Effector memory CD4-positive, alpha-beta T cell (primary cell): ENCODE measurements around the gene WDR70.

Experiments
- DNase-seq, 3 donors: peaks; one replicate each; pipeline ENCODE4 v3.0.0-alpha.2; 2020
- H3K27ac ChIP-seq: 2 replicates; pipeline ENCODE4 v1.7.0; 2013; ENCODE audit warnings: mild to moderate bottlenecking, low read length, moderate library complexity; ENCODE audit not compliant: insufficient read depth, poor library complexity, severe bottlenecking
- H3K27me3 ChIP-seq: replicated peaks from 2 replicates; pipeline ENCODE4 v1.7.0; 2013; ENCODE audit warnings: mild to moderate bottlenecking, low read length; ENCODE audit not compliant: insufficient read depth, control insufficient read depth, poor library complexity, severe bottlenecking
- H3K36me3 ChIP-seq: 2 replicates; pipeline ENCODE4 v1.7.0; 2013; ENCODE audit warnings: mild to moderate bottlenecking, low read length, moderate library complexity; ENCODE audit not compliant: control insufficient read depth, insufficient read depth
- H3K4me1 ChIP-seq: 2 replicates; pipeline ENCODE4 v1.7.0; 2013; ENCODE audit warnings: low read length, mild to moderate bottlenecking; ENCODE audit not compliant: control insufficient read depth, insufficient read depth, poor library complexity, severe bottlenecking
- H3K4me3 ChIP-seq: 2 replicates; pipeline ENCODE4 v1.7.0; 2013; ENCODE audit warnings: low read length, low read depth, mild to moderate bottlenecking; ENCODE audit not compliant: insufficient read depth, poor library complexity, severe bottlenecking
- H3K9me3 ChIP-seq: 2 replicates; pipeline ENCODE4 v1.7.0; 2013; ENCODE audit warnings: mild to moderate bottlenecking, low read length, moderate library complexity; ENCODE audit not compliant: control insufficient read depth

The WDR70 gene

DNA sequence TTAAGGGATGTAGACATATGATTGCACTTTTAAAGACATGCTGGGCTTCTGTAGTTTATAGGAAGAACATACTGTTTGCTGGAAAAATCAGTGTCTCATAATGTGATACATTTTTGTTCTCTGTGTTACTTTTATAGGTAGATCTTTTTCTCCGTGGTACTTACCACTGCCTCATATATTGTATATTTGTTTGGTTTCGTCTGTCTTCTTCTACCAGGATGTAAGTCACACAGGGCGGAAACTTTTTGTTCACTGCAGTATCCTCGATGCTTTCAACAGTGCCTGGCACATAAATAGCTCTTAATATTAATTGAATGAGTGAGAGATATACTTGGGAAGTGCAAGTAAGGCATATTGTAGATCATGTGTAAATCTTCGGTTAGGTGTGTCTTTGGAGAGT is 325.3 kb downstream of the WDR70 start:
- Histone ChIP-seq H3K9me3 (no peaks in the 10 kb centered on the region), H3K4me3 (no peak overlapping the region), H3K27me3 (no peaks in the 10 kb centered on the region), H3K4me1 (no peaks in the 10 kb centered on the region), H3K36me3 (peaks cover 4% of the 10 kb centered on the region), H3K27ac (no peak overlapping the region)
- no peak for DNase-seq

DNA sequence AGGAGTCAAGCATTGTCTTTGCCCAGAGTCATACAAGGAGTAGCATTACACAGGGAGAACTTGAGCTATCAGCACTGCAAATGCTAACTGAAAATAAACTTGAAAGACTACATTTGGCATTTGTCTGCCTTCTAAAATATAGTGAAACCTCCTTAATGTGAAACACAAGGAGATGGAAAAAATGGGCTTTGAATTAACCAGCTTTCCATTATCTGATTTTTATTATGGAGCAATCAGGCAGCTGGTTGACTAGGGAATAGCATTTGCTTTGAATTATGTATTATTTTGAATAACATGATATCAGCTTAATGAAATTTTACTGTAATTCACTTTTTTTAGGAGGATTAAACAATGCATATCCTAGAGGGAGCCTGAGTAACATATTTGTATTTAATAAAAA is 329.9 kb downstream of the WDR70 start:
- H3K4me3 ChIP-seq: no peak overlapping the region
- H3K4me1 ChIP-seq: no peaks in the 10 kb centered on the region
- no peak for DNase-seq
- no peak overlapping the region for H3K27ac ChIP-seq
- H3K9me3 ChIP-seq: no peaks in the 10 kb centered on the region
- no peaks in the 10 kb centered on the region for H3K27me3 ChIP-seq
- no peaks in the 10 kb centered on the region for H3K36me3 ChIP-seq

DNA sequence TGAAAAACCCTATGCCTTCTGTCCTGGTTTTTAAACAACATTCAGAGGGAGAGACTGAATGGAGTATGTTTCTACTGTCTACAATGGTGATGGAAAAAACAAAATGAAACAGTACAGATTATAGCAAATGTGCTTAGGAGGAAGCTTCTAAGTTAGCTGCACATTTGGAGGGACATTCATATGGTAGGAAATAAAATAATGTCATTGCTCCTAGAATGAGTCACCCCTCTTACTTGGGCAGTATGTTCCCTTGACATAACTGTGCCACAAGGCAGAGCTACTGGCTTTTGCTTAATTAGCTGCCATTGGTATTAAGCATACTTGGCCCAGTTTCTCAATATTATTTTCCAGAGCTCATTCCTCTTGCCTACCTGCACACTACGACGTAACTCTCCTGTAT is 331.8 kb downstream of the WDR70 start:
- Histone ChIP-seq H3K9me3 (no peaks in the 10 kb centered on the region), H3K27ac (no peak overlapping the region), H3K36me3 (no peaks in the 10 kb centered on the region), H3K27me3 (no peaks in the 10 kb centered on the region), H3K4me1 (no peaks in the 10 kb centered on the region), H3K4me3 (no peak overlapping the region)
- no peak for DNase-seq

DNA sequence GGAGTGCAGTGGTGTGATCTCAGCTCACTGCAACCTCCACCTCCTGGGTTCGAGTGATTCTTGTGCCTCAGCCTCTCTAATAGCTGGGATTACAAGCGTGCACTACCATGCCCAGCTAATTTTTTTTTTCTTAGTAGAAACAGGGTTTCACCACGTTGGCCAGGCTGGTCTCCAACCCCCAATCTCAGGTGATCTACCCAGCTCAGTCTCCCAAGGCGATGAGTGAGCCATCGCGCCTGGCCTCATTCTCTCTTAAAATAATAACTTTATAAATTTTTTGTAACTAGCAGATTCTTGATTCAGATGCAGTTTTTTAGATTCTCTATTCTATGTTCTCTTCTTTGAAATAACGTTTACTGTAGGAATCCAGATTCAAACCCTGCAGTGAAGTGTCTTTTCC is 333.6 kb downstream of the WDR70 start:
- Histone ChIP-seq H3K27me3 (no peaks in the 10 kb centered on the region), H3K4me1 (no peaks in the 10 kb centered on the region), H3K4me3 (no peak overlapping the region), H3K27ac (no peak overlapping the region), H3K9me3 (no peaks in the 10 kb centered on the region), H3K36me3 (no peaks in the 10 kb centered on the region)
- DNase-seq: no peak

DNA sequence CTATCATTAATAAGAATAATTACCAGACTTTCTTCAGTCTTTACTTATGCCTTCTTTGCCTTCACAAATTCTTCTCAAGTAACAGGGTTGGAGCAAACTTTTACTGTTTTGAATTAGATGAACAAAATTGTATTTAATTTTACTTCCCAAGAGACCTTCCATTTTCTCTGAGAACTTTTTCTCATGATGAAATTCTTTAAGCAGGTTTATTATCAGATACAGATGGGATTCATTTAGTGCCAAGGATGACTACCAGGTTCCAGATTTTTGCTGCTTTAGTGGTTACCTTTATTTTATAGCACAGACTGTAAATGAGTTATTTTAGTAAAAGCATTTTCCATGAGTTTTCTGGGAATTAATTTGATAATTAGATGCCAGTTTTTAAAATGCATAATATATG is 335.6 kb downstream of the WDR70 start:
- Histone ChIP-seq H3K9me3 (no peaks in the 10 kb centered on the region), H3K4me1 (no peaks in the 10 kb centered on the region), H3K27ac (no peak overlapping the region), H3K4me3 (no peak overlapping the region), H3K36me3 (no peaks in the 10 kb centered on the region), H3K27me3 (no peaks in the 10 kb centered on the region)
- no peak for DNase-seq

DNA sequence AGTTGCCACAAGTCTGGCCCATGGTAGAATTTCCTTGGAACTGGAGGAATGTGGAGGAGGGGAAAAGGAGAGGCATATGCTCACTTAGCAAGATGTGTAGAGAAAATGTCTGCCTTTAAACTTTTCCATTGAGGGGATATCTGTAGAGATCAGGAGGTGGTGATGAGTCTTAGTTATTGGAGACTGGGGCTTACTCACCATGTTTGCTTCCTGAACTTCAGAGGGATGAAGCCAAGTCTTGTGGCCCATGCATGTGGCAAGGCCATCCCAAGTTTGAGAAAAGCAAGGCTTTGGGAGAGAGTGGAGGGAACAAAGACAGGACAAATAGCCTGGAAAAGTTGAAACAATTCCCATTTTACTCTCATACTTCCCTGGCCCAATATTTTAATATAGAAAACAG is 336.2 kb downstream of the WDR70 start:
- DNase-seq: no peak

DNA sequence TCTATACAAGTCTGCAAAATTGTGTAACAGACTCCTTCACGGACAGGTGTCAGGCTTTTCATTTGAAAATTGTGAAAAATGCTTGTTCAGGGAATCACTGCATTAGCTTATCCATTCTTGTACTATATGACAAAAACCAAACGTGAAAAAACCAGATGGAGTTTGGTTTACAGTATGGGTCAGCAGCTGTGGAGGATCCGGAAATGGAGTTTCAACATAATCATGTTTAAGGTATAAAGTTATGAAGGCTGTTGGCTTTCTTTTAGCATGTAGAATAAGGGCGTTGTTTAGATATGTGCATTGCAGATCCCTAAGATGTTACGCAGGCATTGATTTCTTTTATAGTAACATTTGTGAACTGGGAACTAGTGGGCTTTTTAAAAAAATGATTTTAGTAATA is 336.9 kb downstream of the WDR70 start:
- Histone ChIP-seq H3K27ac (no peak overlapping the region), H3K4me1 (no peaks in the 10 kb centered on the region), H3K9me3 (no peaks in the 10 kb centered on the region), H3K4me3 (no peak overlapping the region), H3K36me3 (no peaks in the 10 kb centered on the region), H3K27me3 (no peaks in the 10 kb centered on the region)
- DNase-seq: no peak

More for the DNA sequence above, 336.2 kb downstream of the WDR70 start:
- Histone ChIP-seq H3K36me3 (no peaks in the 10 kb centered on the region), H3K27ac (no peak overlapping the region), H3K9me3 (no peaks in the 10 kb centered on the region), H3K4me1 (no peaks in the 10 kb centered on the region), H3K27me3 (no peaks in the 10 kb centered on the region), H3K4me3 (no peak overlapping the region)

DNA sequence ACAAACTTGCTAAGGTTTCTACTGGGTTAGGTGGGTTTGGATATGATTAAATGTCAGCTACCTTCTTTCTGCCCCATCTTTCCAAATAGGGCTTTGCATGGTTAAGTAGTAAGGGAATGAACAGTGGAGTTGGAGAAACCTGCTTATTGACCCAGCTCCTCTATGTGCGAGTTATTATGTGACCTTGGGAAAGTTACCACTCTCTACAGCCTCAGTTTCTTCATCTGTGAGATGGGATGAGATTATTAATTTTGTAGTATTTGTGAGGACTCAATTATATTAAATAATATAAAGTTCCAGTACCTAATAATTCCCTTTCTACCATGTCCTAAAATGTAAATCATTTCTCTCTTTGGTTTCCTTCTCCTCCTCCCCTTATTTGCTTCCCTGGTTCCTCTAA is 337.3 kb downstream of the WDR70 start:
- Histone ChIP-seq H3K9me3 (no peaks in the 10 kb centered on the region), H3K36me3 (no peaks in the 10 kb centered on the region), H3K27me3 (no peaks in the 10 kb centered on the region), H3K4me1 (no peaks in the 10 kb centered on the region), H3K4me3 (no peak overlapping the region), H3K27ac (no peak overlapping the region)
- DNase-seq: no peak

DNA sequence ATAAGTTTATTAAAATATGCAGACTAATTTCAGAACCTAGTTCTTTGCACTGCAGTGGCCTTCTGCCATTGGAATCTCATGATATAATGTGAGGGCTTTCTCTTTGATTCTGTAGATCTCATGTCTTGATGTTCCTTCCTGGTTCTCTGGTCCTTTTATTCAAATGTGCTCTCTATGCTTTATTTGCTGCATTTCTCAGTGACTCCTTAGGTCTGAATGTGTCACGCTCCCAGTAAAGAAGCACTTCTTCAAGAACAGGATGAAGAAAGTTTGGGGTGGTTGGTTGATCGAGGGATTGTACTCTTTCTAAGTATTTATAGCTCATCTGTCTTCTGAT is 338.1 kb downstream of the WDR70 start:
- no peak overlapping the region for H3K27ac ChIP-seq
- no peaks in the 10 kb centered on the region for H3K9me3 ChIP-seq
- H3K4me1 ChIP-seq: no peaks in the 10 kb centered on the region
- no peaks in the 10 kb centered on the region for H3K27me3 ChIP-seq
- DNase-seq: no peak
- H3K36me3 ChIP-seq: no peaks in the 10 kb centered on the region
- H3K4me3 ChIP-seq: no peak overlapping the region

DNA sequence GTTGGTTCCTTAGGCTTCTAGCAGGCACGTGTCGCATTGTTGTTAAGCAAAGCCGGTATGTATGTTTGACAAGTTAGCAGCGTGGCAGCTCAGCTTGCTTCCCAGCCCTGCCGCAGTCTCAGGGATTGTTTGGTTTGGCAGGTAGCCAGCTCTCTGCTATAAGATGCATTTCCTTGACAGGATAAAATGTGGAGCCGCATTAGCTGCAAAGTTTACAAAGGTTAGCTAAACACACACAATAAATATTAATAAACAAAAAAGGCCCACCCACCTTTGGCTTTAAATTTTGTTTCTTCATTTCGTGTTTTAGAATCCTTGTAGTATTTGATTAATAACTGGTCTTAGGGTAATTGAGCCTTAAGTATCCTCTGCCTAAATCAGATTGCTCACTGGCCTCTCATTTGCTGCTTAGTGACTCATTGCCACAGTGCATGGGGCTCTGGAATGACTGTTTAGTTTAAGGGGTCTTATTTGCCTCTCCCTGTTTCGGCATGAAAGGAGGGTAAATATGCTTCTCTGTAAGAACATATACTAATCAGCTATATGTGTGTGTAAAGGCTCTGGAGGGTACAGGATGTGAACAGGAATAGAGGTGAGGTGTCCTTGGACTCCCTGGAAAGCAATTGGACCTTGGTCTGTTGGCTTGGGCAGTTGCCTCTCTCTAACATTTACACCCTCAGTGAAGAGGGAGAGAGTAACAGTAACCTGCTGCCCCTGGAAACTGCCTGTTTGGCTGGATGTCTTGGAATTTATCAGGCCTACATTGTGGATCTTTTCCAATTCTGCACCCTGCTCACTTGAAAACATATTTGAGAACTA is 338.7 kb downstream of the WDR70 start:
- Histone ChIP-seq H3K36me3 (no peaks in the 10 kb centered on the region), H3K4me1 (no peaks in the 10 kb centered on the region), H3K27ac (no peak overlapping the region), H3K27me3 (no peaks in the 10 kb centered on the region), H3K4me3 (no peak overlapping the region), H3K9me3 (no peaks in the 10 kb centered on the region)
- no peak for DNase-seq
